ENCODE measurements around the gene IGDCC3.
A peak's percentile ranks its signal among the peaks of the same experiment; 100 is the strongest.

The IGDCC3 gene

GRCh38 chr15:65311760-65312159 lies 66.0 kb downstream of the IGDCC3 start:
- H3K4me3 ChIP-seq (replicated peaks; ENCODE audit: insufficient read depth, low read length) = no peak overlapping the region
- TF ChIP-seq CTCF (IDR thresholded peaks at IDR 0.05; ENCODE audit: insufficient read depth, low read length) (no peak), REST (IDR thresholded peaks at IDR 0.05; ENCODE audit: insufficient replicate concordance, low read depth) (no peak), GABPA (IDR thresholded peaks at IDR 0.05; ENCODE audit: low read depth) (no peak), SPI1 (IDR thresholded peaks at IDR 0.05; ENCODE audit: borderline replicate concordance, low read depth) (no peak), POLR2AphosphoS5 (IDR thresholded peaks at IDR 0.05; ENCODE audit: low read depth) (no peak)
- no peak overlapping the region for H3K27ac ChIP-seq (replicated peaks)
- no peak for DNase-seq (ENCODE audit: low read depth in 1 of 2, low spot score in 1 of 2)
- no peaks in the 10 kb centered on the region for H3K27me3 ChIP-seq (ENCODE audit: insufficient read depth, poor library complexity, severe bottlenecking)

GRCh38 chr15:65310431-65311137 lies 67.2 kb downstream of the IGDCC3 start:
- H3K4me3 ChIP-seq (replicated peaks; ENCODE audit: insufficient read depth, low read length) = no peak overlapping the region
- H3K27me3 ChIP-seq (ENCODE audit: insufficient read depth, poor library complexity, severe bottlenecking) = no peaks in the 10 kb centered on the region
- no peak overlapping the region for H3K27ac ChIP-seq (replicated peaks)
- DNase-seq (ENCODE audit: low read depth in 1 of 2, low spot score in 1 of 2) = peak in 1 of 2 experiments; percentile 73
- TF ChIP-seq REST (IDR thresholded peaks at IDR 0.05; ENCODE audit: insufficient replicate concordance, low read depth) = no peak
- no peak for TF ChIP-seq CTCF (IDR thresholded peaks at IDR 0.05; ENCODE audit: insufficient read depth, low read length)
- TF ChIP-seq POLR2AphosphoS5 (IDR thresholded peaks at IDR 0.05; ENCODE audit: low read depth) = no peak
- no peak for TF ChIP-seq GABPA (IDR thresholded peaks at IDR 0.05; ENCODE audit: low read depth)
- no peak for TF ChIP-seq SPI1 (IDR thresholded peaks at IDR 0.05; ENCODE audit: borderline replicate concordance, low read depth)

- TF ChIP-seq SPI1 (IDR thresholded peaks at IDR 0.05; ENCODE audit: borderline replicate concordance, low read depth) (no peak), GABPA (IDR thresholded peaks at IDR 0.05; ENCODE audit: low read depth) (no peak), POLR2AphosphoS5 (IDR thresholded peaks at IDR 0.05; ENCODE audit: low read depth) (no peak), CTCF (IDR thresholded peaks at IDR 0.05; ENCODE audit: insufficient read depth, low read length) (no peak), REST (IDR thresholded peaks at IDR 0.05; ENCODE audit: insufficient replicate concordance, low read depth) (no peak)
These were observed 67.9 kb downstream of the IGDCC3 start for GRCh38 chr15:65309882-65310418.

More at GRCh38 chr15:65309882-65310418, 67.9 kb downstream of the IGDCC3 start:
- no peak for DNase-seq (ENCODE audit: low read depth in 1 of 2, low spot score in 1 of 2)
- H3K27me3 ChIP-seq (ENCODE audit: insufficient read depth, poor library complexity, severe bottlenecking) = no peaks in the 10 kb centered on the region
- no peak overlapping the region for H3K27ac ChIP-seq (replicated peaks)
- no peak overlapping the region for H3K4me3 ChIP-seq (replicated peaks; ENCODE audit: insufficient read depth, low read length)
